Renal cortical epithelial cell (primary cell): ENCODE measurements around the gene KRTAP6-2. TPM values are rescaled to one million over a fixed set of nuclear protein-coding genes. Genes with fewer than 3 reads are reported as not detected.

Experiments used
- DNase-seq: peaks from one replicate; pipeline ENCODE4 v3.0.0-alpha.2; 2011; ENCODE audit warnings: low read depth
- total RNA-seq: library from RNA; depleted of rRNA; stranded (reverse); fragments of >200 nt; gene quantifications from 2 replicates; pipeline ENCODE4 v1.2.3, GENCODE V29; 2014

Gene KRTAP6-2
- total RNA-seq, 1 donor from 2014 or later, result not detected

- no peak for DNase-seq
These were observed 31.1 kb downstream of the KRTAP6-2 start for GRCh38 chr21:30567617-30568016.

DNA sequence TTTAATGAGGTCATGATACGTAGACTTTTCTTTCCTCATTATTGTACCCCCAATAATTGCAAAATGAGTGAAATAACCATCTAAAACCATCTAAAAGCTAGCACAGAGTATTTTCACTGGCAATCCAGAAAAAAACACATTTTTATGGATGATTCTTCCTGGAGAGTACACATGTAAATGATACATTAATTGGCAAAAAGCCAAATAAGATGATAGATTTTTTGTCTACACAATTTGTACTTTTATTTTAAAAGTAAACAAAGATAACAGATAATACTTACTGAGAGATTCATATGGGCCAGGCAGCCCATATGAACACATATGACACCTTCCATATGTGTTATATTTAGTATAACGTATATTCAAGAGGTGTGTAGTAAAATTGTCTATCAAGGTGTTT lies 35.1 kb downstream of the KRTAP6-2 start:
- DNase-seq, result no peak

DNA sequence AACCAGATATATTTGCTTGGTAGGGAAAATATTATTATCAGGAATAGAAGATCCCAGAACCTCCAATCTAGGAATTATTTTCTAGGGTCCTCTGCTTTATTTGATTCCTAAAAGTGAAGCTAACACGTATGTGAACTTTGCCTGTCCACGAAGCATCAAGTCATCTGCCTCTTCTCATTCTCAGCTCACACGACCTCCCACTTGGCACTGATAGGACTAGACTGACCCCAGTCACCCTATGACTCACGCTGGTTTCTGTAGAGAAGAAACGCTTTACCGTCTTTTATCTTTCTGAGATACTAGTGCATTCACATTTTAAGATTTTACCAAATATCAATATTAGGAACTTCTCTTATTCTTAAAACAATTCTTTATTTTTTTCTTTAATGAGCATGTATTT lies 35.6 kb downstream of the KRTAP6-2 start:
- DNase-seq, result no peak

DNA sequence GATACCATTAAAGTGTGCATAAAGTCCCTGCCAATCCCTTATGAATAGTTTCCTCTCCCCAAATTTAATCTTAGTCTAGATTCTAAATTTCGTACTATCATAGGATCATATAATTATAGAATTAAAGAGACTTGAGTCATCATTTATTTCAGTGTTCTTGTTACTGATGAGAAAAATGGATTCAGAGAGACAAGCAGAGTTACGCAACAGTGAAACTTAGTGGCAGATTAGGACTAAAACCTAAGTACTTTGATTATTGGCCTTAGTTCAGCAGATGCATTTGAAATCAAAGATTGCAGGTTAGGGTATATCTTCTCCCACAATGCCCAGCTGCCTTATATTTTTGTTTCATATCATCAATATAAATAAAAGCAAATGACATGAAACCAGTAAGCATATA lies 36.7 kb downstream of the KRTAP6-2 start:
- DNase-seq, result no peak

DNA sequence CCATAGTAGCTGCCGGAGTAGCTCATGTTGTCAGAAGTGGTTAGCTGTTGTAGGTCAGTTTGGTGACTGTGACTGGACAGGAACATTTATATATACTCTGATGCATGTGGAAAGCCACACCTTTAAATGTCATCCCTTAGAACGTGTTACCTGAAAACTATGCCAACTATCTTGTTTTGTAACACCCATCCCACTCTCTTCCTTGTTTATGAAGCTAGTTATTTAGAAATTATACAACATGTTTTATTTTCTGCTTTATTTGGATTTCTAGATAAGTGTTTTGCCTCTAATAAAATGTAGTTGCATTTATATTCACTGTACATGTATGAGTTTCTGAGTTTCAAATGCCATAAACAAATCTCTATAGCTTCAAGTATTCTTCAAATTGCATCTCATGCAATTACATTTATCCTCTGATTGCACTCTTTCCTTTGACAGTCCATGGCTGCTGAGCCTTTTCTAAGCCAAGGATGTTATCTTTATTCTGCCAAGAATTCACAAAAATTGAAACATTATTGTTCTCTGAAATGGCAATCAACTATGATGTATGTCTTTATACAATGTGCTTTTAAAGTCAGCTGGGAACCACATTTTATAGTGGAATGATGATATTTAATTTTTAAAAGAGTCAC lies 37.3 kb downstream of the KRTAP6-2 start, which contains the start of gene KRTAP19-7:
Gene KRTAP19-7, minus strand, starts transcription at position 51 of the 632 bp plus-strand sequence. Its CDS starts 25 bp downstream, at position 26.
- DNase-seq, result no peak

DNA sequence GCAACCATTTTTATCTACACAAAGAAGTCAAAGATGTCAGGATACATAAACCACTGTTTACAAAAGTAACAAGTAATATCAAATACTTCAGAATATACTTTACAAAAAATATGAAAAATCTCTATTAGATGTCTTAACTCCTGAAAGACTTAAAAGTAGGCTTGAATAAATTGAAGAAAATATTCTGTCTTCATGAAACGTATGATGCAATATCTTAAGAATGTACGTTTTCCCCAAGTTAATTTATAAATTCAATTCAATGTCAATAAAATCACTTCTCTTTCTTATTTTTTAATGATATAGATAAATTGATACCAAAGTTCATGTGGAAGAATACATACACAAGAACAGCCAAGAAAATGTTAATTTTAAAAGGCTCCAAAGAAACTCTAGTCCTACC lies 43.6 kb downstream of the KRTAP6-2 start:
- DNase-seq, result no peak

- no peak for DNase-seq
These were observed 45.9 kb downstream of the KRTAP6-2 start for GRCh38 chr21:30552782-30553181.

Other genes with a start within 250 kb of the KRTAP6-2 start
- not detected in 2 replicates for gene KRTAP13-2, start 226.6 kb downstream of the KRTAP6-2 start, total RNA-seq
- not detected in 2 replicates for gene KRTAP13-1, start 202.9 kb downstream of the KRTAP6-2 start, total RNA-seq
- gene KRTAP13-3, start 173.0 kb downstream of the KRTAP6-2 start, total RNA-seq, result not detected in 2 replicates
- not detected in 2 replicates for gene KRTAP13-4, start 168.7 kb downstream of the KRTAP6-2 start, total RNA-seq
- gene KRTAP15-1, start 158.6 kb downstream of the KRTAP6-2 start, total RNA-seq, result not detected in 2 replicates
- gene KRTAP19-1, start 118.5 kb downstream of the KRTAP6-2 start, total RNA-seq, result not detected in 2 replicates
- not detected in 2 replicates for gene KRTAP19-2, start 111.5 kb downstream of the KRTAP6-2 start, total RNA-seq
- gene KRTAP19-3, start 106.9 kb downstream of the KRTAP6-2 start, total RNA-seq, result not detected in 2 replicates
- gene KRTAP19-4, start 101.7 kb downstream of the KRTAP6-2 start, total RNA-seq, result not detected in 2 replicates
- not detected in 2 replicates for gene KRTAP19-5, start 96.8 kb downstream of the KRTAP6-2 start, total RNA-seq
- gene KRTAP19-6, start 57.0 kb downstream of the KRTAP6-2 start, total RNA-seq, result not detected in 2 replicates
- not detected in 2 replicates for gene KRTAP19-7, start 37.6 kb downstream of the KRTAP6-2 start, total RNA-seq
- gene KRTAP22-2, start 8.5 kb downstream of the KRTAP6-2 start, total RNA-seq, result not detected in 2 replicates
- gene KRTAP6-3, start 6.5 kb downstream of the KRTAP6-2 start, total RNA-seq, result not detected in 2 replicates
- not detected in 2 replicates for gene KRTAP22-1, start 2.2 kb upstream of the KRTAP6-2 start, total RNA-seq
- not detected in 2 replicates for gene KRTAP6-1, start 15.0 kb upstream of the KRTAP6-2 start, total RNA-seq
- not detected in 2 replicates for gene KRTAP20-1, start 17.5 kb upstream of the KRTAP6-2 start, total RNA-seq
- gene KRTAP20-4, start 21.7 kb upstream of the KRTAP6-2 start, total RNA-seq, result not detected in 2 replicates
- not detected in 2 replicates for gene KRTAP20-2, start 36.3 kb upstream of the KRTAP6-2 start, total RNA-seq
- not detected in 2 replicates for gene KRTAP20-3, start 44.0 kb upstream of the KRTAP6-2 start, total RNA-seq
- gene KRTAP21-3, start 119.9 kb upstream of the KRTAP6-2 start, total RNA-seq, result not detected in 2 replicates
- not detected in 2 replicates for gene KRTAP21-2, start 148.4 kb upstream of the KRTAP6-2 start, total RNA-seq
- not detected in 2 replicates for gene KRTAP21-1, start 156.5 kb upstream of the KRTAP6-2 start, total RNA-seq
- not detected in 2 replicates for gene KRTAP8-1, start 214.4 kb upstream of the KRTAP6-2 start, total RNA-seq
- gene KRTAP7-1, start 230.9 kb upstream of the KRTAP6-2 start, total RNA-seq, result not detected in 2 replicates